Natural killer cell treated with Interleukin-12 subunit alpha and Interleukin-12 subunit beta and Interleukin-15 and Interleukin-18, amount 100 ng/mL, for 72 hours (primary cell): ENCODE results near the gene PAX2. TPM values are rescaled to one million over a fixed set of nuclear protein-coding genes. Genes with fewer than 3 reads are reported as not detected.

Experiments
- ATAC-seq, 2 donors: fragments of 150-1000 bp; cut with Tn5 transposase in 1 of 2; sonication (Bioruptor Pico), chemical (Tn5 transposase) in 1 of 2; 2 replicates each; pipeline ENCODE4 v1.10.0; 2021
- DNase-seq: peaks from one replicate; pipeline ENCODE4 v3.0.0; 2022; ENCODE audit warnings: low spot score
- H3K27ac Mint-ChIP-seq, 2 donors: 1 replicate in 1 of 2; 2 replicates in 1 of 2; pipeline ENCODE4 v1.8.0; 2022; ENCODE audit warnings: mixed read lengths in 2 of 2, mild to moderate bottlenecking in 1 of 2, moderate library complexity in 1 of 2
- H3K27me3 Mint-ChIP-seq, 2 donors: 1 replicate in 1 of 2; 2 replicates in 1 of 2; pipeline ENCODE4 v1.8.0; 2022; ENCODE audit warnings: mixed read lengths in 2 of 2
- H3K36me3 Mint-ChIP-seq: one replicate; pipeline ENCODE4 v1.8.0; 2022; ENCODE audit warnings: mixed read lengths
- H3K4me1 Mint-ChIP-seq, 2 donors: 1 replicate in 1 of 2; 2 replicates in 1 of 2; pipeline ENCODE4 v1.8.0; 2022; ENCODE audit warnings: low read depth in 2 of 2, mixed read lengths in 2 of 2, mild to moderate bottlenecking in 1 of 2
- H3K4me3 Mint-ChIP-seq: one replicate; pipeline ENCODE4 v1.8.0; 2022; ENCODE audit warnings: mixed read lengths
- H3K9me3 Mint-ChIP-seq: 2 replicates; pipeline ENCODE4 v1.8.0; 2022; ENCODE audit warnings: mixed read lengths
- total RNA-seq, 2 donors: library from RNA; stranded (reverse); gene quantifications; one replicate each; pipeline ENCODE4 v1.2.3, GENCODE V29; 2022

PAX2 gene
- total RNA-seq, 2 donors from 2014 or later = not detected

GRCh38 chr10:100748231-100749058 lies 3.1 kb downstream of the PAX2 start:
- H3K9me3 Mint-ChIP-seq = no peaks in the 10 kb centered on the region
- DNase-seq = no peak
- H3K27ac Mint-ChIP-seq = no peak overlapping the region
- H3K27me3 Mint-ChIP-seq = peaks cover 45 to 54% of the 10 kb centered on the region in 2 donors
- peak in 1 of 2 donors; percentile 3 for ATAC-seq
- H3K36me3 Mint-ChIP-seq = peaks cover 5% of the 10 kb centered on the region
- no peak overlapping the region for H3K4me3 Mint-ChIP-seq
- peaks cover 14 to 15% of the 10 kb centered on the region in 2 donors for H3K4me1 Mint-ChIP-seq

GRCh38 chr10:100749059-100749308 lies 3.6 kb downstream of the PAX2 start:
- no peak for ATAC-seq

GRCh38 chr10:100749309-100750217 lies 4.2 kb downstream of the PAX2 start:
- peaks cover 5% of the 10 kb centered on the region for H3K36me3 Mint-ChIP-seq
- H3K27ac Mint-ChIP-seq = no peak overlapping the region
- H3K9me3 Mint-ChIP-seq = no peaks in the 10 kb centered on the region
- DNase-seq (no peak), ATAC-seq (no peak)
- no peak overlapping the region for H3K4me3 Mint-ChIP-seq
- peaks cover 36 to 57% of the 10 kb centered on the region in 2 donors for H3K27me3 Mint-ChIP-seq
- H3K4me1 Mint-ChIP-seq = peaks cover 12 to 15% of the 10 kb centered on the region in 2 donors

More at GRCh38 chr10:100749059-100749308, 3.6 kb downstream of the PAX2 start:
- no peak overlapping the region for H3K4me3 Mint-ChIP-seq
- H3K9me3 Mint-ChIP-seq = no peaks in the 10 kb centered on the region
- peaks cover 12 to 15% of the 10 kb centered on the region in 2 donors for H3K4me1 Mint-ChIP-seq
- H3K36me3 Mint-ChIP-seq = peaks cover 5% of the 10 kb centered on the region
- H3K27me3 Mint-ChIP-seq = peaks cover 41 to 54% of the 10 kb centered on the region in 2 donors
- no peak overlapping the region for H3K27ac Mint-ChIP-seq
- DNase-seq = no peak

- ATAC-seq (no peak), DNase-seq (no peak)
- Mint-ChIP-seq H3K36me3 (peaks cover 5% of the 10 kb centered on the region), H3K27me3 (peaks cover 42 to 64% of the 10 kb centered on the region in 2 donors), H3K27ac (no peak overlapping the region), H3K4me3 (no peak overlapping the region), H3K9me3 (no peaks in the 10 kb centered on the region), H3K4me1 (peaks cover 12 to 15% of the 10 kb centered on the region in 2 donors)
Observed at GRCh38 chr10:100750291-100751210, 5.2 kb downstream of the PAX2 start.

GRCh38 chr10:100751211-100751933 lies 6.0 kb downstream of the PAX2 start:
- peaks cover 42 to 66% of the 10 kb centered on the region in 2 donors for H3K27me3 Mint-ChIP-seq
- ATAC-seq (no peak), DNase-seq (no peak)
- peaks cover 8 to 11% of the 10 kb centered on the region in 2 donors for H3K4me1 Mint-ChIP-seq
- no peaks in the 10 kb centered on the region for H3K9me3 Mint-ChIP-seq
- no peak overlapping the region for H3K27ac Mint-ChIP-seq
- H3K4me3 Mint-ChIP-seq = no peak overlapping the region
- H3K36me3 Mint-ChIP-seq = peaks cover 5% of the 10 kb centered on the region

- H3K4me1 Mint-ChIP-seq = no peaks in the 10 kb centered on the region
- H3K27ac Mint-ChIP-seq = no peak overlapping the region
- H3K9me3 Mint-ChIP-seq = no peaks in the 10 kb centered on the region
- no peak for ATAC-seq
- H3K4me3 Mint-ChIP-seq = no peak overlapping the region
- H3K27me3 Mint-ChIP-seq = peaks cover 61 to 86% of the 10 kb centered on the region in 2 donors
- DNase-seq = no peak
- no peaks in the 10 kb centered on the region for H3K36me3 Mint-ChIP-seq
Observed at GRCh38 chr10:100755821-100756220, 10.4 kb downstream of the PAX2 start.

GRCh38 chr10:100759331-100759730 lies 13.9 kb downstream of the PAX2 start:
- DNase-seq (no peak), ATAC-seq (peak in 1 of 2 donors; percentile 13)

GRCh38 chr10:100760726-100761125 lies 15.3 kb downstream of the PAX2 start:
- Mint-ChIP-seq H3K36me3 (no peaks in the 10 kb centered on the region), H3K9me3 (no peaks in the 10 kb centered on the region), H3K27ac (no peak overlapping the region), H3K27me3 (peaks cover 63 to 81% of the 10 kb centered on the region in 2 donors), H3K4me3 (no peak overlapping the region), H3K4me1 (no peaks in the 10 kb centered on the region)
- ATAC-seq = no peak
- DNase-seq = no peak

More at GRCh38 chr10:100759331-100759730, 13.9 kb downstream of the PAX2 start:
- Mint-ChIP-seq H3K36me3 (no peaks in the 10 kb centered on the region), H3K4me1 (no peaks in the 10 kb centered on the region), H3K27me3 (peaks cover 66 to 81% of the 10 kb centered on the region in 2 donors), H3K4me3 (no peak overlapping the region), H3K27ac (no peak overlapping the region), H3K9me3 (no peaks in the 10 kb centered on the region)

- peaks cover 64 to 82% of the 10 kb centered on the region in 2 donors for H3K27me3 Mint-ChIP-seq
- no peak for ATAC-seq
Observed at GRCh38 chr10:100761191-100761590, 15.8 kb downstream of the PAX2 start.

GRCh38 chr10:100763043-100763747 lies 17.8 kb downstream of the PAX2 start:
- no peak for ATAC-seq

More at GRCh38 chr10:100761191-100761590, 15.8 kb downstream of the PAX2 start:
- H3K36me3 Mint-ChIP-seq = no peaks in the 10 kb centered on the region
- no peak for DNase-seq
- H3K4me3 Mint-ChIP-seq = no peak overlapping the region
- no peaks in the 10 kb centered on the region for H3K4me1 Mint-ChIP-seq
- no peaks in the 10 kb centered on the region for H3K9me3 Mint-ChIP-seq
- H3K27ac Mint-ChIP-seq = no peak overlapping the region

GRCh38 chr10:100766693-100767421 lies 21.5 kb downstream of the PAX2 start:
- DNase-seq = no peak
- ATAC-seq = peak in 1 of 2 donors; percentile 20
- Mint-ChIP-seq H3K27me3 (peaks cover 28 to 52% of the 10 kb centered on the region in 2 donors), H3K27ac (no peak overlapping the region), H3K4me1 (no peaks in the 10 kb centered on the region), H3K9me3 (no peaks in the 10 kb centered on the region), H3K4me3 (no peak overlapping the region), H3K36me3 (no peaks in the 10 kb centered on the region)

More at GRCh38 chr10:100763043-100763747, 17.8 kb downstream of the PAX2 start:
- H3K27ac Mint-ChIP-seq = no peak overlapping the region
- no peak for DNase-seq
- no peaks in the 10 kb centered on the region for H3K4me1 Mint-ChIP-seq
- no peaks in the 10 kb centered on the region for H3K36me3 Mint-ChIP-seq
- H3K4me3 Mint-ChIP-seq = no peak overlapping the region
- peaks cover 57 to 78% of the 10 kb centered on the region in 2 donors for H3K27me3 Mint-ChIP-seq
- H3K9me3 Mint-ChIP-seq = no peaks in the 10 kb centered on the region

GRCh38 chr10:100767422-100767775 lies 22.0 kb downstream of the PAX2 start:
- DNase-seq (no peak), ATAC-seq (no peak)
- Mint-ChIP-seq H3K4me1 (no peaks in the 10 kb centered on the region), H3K36me3 (no peaks in the 10 kb centered on the region), H3K27ac (no peak overlapping the region), H3K4me3 (no peak overlapping the region), H3K9me3 (no peaks in the 10 kb centered on the region), H3K27me3 (peaks cover 25 to 47% of the 10 kb centered on the region in 2 donors)
